Measurements from ENCODE around the gene HSPBP1.

Gene HSPBP1

DNA sequence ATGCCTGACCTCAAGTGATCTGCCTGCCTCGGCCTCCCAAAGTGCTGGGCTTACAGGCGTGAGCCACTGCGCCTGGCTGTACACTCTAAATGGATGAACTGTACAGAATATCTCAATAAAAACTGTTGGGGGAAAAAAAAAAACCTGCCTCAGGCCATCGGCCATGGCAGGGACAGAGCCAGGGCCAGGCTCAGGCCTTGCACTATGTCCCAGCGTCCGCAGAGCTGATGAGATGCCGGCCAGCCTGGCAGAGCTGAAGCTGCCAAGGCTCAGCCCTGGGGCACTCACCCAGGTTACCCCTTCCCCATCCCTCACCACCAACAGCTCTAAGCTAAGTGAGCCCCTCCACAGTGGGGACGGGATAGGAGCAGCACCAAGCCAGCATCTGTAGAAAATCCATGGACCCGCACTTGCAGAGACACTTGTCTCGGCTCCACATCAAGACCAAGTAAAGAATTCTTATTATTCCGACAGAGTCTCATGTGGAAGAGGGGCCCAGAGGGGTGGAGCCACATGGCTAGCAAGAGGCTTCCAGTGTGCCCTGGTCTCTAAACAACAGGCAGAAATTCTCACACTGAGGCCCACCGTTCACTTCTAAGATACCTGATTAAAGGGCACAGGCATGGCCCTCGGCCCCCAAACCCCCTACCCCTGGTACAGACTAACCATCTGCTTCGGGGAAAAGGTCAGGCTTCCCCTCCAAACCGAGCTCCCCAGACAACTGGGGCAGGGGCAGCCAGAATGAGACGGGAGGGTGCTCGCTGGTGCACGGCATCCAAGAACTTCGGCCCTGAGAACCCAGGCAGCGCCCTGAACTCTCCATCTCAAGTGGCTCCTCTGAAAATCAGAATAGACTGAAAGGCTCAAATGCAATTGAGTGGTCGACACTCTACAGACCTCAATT lies 26.9 kb downstream of the HSPBP1 start:
- no peak for DNase-seq

DNA sequence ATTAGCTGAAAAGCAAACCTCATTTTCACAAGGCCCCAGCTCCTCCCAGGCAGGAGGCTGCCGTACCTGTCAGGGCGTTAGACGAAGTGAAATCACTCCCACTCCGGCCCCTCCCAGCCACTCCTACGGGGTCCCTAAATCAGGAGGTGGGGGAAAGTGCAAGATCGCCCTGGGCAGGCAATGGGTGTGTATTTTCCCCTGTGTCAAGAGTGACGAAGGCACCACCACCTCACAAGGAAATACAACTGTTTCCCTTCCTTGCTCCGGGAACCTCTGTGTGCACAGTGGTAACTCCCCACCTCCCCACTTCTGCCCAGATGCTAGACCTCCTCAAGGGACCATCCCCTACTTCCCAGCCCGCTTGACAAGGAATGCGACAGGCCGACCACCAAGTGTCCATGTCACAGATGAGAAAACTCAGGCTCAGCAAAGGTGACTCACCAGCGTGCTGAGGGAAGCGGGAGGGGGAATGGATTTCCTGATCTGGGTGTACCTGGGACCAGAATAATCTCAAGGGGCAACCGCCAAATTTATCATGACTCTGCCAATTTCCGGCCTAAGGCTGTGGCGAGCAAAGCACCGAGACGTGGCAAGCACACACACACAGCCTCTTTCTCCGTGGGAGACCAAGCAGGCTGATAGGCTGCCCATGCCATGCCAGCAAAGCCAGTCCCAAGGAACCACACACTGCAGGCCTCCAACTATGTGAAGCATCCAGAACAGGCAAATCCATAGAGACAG lies 28.4 kb downstream of the HSPBP1 start:
- no peak for DNase-seq

DNA sequence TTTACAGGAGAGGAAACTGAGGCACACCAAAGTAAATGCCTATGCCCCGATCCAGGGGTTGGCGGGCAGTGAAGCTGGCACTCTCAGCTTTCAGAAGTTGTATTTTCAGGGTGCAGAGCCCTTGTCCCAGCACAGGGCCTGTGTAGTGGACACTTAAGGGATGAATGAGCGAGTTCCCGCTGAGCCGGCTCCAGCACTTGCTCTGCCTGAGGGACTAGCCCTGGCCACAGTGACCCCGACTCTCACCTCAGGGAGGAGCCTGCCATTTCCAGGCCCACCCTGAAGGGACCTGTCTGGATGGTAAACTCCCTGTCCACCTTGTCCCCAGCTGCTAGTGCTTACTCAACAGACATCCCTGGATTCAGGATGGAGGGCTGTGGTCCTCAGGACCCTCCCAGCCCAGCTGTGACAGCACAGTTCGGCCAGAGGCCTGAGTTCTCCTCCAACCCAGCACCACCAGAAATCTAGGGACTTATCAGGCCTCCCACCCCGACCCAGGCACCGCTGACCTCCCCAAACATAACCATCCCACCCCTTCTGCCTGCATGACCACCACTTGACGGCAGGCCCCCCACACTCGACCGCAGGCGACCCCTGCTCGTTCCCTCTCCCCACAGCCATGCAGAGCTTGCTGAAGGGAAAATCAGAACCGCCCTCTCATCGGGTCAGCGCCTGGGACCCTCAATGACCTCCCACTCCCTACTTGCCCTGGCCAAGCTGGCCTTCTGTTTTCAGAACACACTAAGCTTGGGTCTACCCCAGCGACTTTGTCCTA lies 29.5 kb downstream of the HSPBP1 start:
- no peak for DNase-seq

DNA sequence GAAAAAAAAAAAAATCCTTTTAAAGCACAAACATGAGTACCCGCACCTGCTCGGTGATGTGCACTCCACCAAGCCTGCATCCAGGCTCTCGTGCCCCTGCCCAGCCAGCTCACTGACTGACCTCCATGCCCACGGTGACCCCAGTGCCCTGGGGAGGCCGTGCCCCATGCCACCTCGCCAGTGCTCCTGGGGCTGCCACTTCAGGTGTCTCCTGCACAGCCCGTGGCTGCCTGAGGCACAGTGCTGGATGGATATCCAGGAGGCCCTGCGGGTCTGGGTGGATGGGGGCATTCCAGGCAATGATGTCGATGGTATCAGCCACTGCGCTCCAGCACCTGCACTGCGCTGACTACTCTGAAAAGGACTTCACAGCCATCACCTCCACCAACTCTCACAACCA lies 30.1 kb downstream of the HSPBP1 start:
- no peak for DNase-seq

DNA sequence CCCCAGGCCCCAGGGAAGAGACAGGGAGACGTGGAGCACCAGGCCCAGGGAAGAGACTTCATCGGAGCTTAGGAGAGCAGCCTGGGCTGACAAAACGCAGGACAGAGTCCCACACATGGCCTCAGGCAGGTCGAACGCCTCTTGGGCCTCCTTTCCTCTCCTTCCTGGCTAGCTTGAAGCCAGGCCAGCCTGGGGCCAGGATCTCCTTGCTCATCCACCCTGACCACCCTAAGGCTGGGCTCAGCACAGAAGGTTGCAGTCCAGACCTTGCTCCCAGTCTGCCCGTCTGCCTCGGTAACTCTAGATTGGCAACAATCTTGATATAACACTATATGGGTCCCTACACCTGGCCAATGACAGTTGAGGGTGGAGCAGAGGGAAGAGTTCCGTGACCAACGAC lies 31.2 kb downstream of the HSPBP1 start:
- DNase-seq = no peak

DNA sequence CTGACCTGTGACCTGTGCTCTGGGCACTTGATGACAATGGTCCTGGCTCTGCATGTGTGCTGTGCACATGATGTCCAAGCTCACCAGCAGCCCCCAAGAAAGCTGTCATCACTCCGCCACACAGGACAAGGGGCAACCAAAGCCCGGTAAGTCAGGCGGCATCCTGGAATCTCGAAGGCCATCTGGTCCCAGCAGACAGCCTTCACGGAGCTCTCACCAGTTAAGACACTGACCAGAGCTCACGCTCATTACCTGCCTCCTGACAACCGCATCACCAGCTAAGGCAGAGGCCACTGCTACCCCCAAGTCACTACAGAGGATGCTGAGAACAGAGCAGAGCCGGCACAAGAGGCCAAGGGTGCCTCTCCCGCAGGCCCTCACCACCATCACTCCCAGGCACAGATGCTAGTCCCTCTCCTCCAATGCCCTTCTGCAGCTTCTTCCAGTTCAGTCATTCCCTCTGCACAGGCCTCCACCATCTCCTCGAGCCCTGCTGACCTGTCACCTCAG lies 31.7 kb downstream of the HSPBP1 start:
- no peak for DNase-seq

DNA sequence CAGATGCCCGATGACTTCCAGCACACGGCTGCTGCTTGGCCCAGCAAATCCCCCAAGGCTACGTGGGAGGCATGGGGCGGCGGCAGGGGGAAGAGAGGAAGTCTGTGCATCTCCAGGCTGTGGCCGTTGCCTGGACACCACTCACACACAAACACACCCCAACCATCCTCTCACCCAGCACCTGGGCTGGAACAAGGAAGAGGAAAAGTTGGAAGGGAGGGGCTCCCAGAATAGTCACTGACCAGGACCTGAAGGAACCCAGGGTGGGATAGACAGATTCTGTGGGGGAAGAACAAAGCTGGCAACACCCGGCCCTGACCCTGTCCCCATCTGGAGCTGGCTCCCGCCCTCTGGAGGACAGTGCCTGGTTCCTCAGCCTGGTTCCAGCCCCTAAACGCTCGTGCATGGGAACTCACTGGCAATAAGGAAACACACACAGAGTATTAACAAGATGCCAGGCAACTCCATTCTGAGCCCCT lies 32.2 kb downstream of the HSPBP1 start:
- DNase-seq = peak; percentile 63

DNA sequence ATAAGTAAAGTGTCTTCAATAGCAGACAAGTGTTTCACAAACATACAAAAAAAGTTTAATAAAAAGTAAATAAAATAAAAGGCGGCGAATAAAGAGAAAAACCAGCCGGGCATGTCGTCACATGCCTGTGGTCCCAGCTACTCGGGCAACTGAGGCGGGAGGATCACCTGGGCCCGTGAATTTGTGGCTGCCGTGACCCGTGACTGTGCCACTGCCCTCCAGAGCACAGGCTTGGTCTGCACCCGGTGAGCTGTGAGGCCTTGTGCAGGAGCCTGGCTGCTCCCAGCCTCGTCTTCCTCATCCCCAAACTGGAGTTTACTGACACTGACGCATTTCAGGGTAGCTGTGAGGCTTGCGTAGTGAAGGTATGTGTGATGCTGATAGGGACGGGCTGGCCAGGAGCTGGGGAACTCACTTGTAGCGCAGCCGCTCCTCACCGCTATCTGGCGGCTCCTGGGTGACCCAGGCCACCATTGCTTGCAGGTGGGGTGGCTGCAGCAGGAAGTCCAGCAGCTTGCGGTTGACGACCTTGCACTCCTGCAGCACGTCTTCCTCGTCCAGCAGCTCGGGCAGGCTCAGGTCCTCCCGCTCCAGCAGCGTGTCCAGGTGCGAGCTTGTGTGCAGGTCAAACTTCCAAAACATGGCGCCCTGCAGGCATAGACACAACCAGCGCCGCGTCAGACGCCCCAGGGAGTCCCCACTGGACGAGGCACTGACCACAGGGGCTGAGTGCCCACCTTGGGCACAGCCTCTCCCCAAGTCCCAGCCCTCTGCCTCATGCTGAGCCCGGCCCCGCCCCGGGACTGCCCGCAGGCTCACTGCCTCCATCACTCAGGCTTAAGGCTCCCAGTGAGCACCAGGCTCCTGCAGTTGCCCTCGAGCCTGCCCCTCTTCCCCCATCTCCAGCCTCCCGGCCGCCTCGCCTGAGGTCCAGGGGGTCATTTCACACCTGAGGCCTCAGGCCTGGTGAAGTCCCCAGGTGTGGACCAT lies 33.2 kb downstream of the HSPBP1 start:
- no peak for DNase-seq

DNA sequence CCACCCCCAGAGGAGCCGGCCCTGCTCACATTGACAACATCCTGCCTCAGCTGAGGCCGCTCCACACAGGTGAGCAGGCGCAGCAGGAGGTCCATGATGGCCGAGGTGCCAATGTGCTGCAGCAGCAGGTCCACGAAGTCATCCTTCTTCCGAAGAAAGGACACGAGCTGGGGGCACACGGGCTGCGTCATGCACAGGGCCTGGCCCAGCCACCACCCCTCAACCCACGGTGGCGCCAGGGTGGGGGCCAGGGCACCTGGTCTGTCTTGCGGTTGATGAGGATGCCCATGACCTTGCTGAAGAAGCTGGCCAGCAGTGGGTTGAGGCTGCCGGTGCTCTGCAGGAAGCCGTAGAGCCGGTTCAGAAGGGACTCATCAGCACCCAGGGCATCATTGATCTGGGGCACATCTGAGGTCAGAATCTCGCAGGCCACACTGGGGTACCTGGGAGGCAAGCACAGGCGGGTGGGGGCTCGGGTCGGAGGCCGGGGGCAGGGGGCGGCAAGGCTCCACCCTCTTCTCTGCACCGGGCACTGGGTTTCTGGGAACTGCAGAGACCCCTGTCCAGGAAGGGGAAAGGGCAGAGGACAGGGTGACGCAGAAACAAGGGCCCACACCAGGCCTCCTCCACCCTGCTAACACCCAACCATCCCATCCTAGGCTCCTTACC lies 34.5 kb downstream of the HSPBP1 start:
- no peak for DNase-seq

DNA sequence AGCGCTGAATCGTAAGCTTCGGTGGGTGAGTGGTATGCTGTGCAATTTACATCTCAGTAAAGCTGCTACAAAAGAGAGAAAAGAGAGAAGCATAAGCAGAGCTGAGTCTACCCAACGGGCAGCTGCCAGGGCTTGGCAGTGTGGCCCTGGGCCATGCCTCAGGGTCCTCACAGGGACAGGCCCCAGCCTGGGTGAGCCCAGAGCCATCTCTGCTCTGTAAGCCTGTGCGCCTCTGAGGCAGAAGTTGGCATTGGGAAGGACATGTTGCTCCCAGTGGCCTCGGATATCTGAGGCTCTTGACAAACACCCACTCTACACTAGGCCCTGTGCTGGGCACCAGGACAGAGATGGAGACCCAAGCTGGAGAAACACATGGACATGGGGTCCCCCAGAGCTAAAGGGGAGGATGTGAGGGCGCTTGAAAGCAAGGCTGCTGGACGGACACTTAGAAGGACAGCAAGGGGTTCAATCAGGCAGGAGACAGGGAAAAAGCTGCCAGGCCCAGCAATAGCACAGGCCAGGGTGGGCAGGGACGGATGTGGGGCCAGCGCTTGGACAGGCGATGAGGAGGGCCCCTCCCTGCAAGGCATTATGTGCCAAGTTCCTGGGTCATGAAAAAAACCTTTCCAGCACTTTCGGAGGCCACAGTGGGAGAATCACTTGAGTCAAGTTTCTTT lies 35.8 kb downstream of the HSPBP1 start:
- peak; percentile 3 for DNase-seq

DNA sequence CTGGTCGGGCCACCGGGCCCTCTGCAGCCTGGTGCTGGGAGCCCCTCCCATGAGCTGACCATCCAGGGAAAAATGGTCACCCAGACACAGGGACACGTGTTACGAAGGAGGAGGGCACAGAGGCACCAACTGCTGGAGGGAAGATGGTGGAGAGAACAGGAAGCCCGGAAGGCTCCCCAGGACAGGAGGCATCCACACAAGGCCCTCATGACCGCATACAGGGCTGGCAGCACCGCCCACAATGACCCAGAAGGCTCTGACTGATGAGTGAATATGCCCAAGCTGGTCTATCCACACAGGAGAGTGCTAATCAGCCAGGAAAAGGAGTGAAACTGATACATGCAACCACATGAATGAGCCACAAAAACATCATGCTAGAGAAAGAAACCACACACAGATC lies 37.4 kb downstream of the HSPBP1 start:
- no peak for DNase-seq

DNA sequence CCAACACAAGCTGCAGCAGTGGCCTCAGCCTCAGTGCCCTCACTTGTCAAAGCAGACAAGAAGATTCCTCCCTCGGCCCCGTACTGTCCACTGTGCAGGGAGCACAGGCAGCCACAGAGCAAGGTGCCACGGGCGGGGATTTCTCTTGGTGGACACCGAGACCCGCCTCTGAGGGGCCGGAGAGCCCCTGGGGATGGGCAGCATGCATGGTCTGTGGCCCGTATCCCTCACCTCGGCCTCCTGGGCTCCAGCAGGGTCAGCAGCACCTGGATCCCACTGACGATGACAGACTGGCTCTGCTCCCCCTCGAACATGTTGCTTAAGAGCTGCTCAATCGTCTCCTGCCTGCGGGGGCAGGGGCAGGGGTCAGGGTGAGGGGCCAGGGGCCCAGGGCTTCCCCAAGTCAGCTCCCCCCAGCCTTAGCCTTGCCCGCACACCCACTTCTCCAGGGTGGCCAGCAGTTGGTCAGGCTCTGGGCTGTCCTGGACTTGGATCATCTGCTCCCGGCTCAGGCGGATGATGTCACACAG lies 37.9 kb downstream of the HSPBP1 start:
- no peak for DNase-seq

DNA sequence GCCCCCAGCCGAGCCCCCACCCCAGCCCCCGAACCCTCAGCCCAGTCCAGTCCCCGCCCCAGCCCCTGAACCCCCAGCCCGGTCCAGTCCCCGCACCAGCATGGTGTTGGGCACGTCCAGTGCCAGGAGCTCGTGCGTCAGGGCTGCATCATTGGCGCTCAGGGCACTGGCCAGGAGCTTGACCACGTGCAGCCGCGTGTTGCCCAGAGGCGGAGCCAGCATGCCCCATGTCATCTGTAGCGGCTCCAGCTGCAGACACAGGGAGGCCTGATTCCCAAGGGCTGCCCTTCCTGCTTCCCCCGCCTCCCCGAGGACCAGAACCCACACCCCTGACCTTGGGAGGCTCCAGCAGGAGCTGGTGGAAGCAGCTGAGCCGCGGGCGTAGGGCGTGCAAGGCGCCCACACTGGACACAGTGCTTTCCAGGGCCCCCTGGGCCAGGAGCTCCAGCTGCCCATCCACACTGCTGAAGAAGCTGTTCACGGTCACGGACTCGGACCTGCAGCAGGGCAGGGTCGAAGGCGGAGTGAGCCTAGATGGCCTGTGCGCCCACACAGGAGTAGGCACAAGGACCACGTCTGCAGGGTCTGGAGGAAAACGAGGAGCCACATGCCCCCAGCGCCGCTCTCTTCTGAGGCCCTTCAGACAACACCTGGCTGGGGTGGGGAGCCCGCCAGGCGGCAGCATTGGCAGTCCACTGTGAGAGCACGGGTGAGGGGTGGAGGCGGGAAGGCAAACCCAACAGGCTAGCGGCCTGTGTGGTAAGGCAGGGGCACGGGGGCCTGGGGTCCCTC lies 38.6 kb downstream of the HSPBP1 start:
- no peak for DNase-seq

DNA sequence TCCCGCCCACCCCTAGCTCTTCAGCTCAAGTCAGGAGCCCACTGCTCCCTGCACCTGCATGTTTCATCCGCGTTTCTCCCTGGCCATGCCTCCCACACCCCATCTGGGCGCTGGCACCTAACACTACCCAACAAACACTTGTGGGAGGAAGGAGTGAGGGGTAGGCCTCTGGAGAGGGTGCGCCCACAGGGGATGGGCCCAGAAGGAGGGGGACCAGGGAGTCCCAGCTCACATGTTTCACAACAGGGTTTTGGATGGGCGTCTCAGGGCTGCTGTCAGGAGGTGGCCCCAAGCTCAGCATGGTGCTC lies 39.2 kb downstream of the HSPBP1 start:
- DNase-seq = no peak

DNA sequence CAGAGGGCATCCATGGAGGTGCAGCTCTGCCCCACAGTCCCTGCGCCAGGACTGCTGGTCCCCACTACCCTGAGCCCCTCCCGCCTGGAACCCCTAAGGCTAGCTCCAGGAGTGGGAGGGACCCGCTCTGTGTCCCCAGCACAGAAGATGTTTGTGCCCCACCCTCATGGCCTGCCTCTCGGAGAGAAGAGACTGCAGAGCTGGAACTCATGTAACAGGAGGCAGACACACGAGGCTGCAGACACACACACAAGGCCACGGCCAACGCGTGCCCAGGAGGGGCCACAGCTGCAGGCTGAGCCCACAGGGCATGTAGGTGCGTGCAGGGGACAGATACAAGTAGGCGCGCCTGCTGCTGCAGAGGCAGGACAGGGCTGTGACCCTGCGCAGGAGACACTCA lies 40.9 kb downstream of the HSPBP1 start:
- DNase-seq = no peak

DNA sequence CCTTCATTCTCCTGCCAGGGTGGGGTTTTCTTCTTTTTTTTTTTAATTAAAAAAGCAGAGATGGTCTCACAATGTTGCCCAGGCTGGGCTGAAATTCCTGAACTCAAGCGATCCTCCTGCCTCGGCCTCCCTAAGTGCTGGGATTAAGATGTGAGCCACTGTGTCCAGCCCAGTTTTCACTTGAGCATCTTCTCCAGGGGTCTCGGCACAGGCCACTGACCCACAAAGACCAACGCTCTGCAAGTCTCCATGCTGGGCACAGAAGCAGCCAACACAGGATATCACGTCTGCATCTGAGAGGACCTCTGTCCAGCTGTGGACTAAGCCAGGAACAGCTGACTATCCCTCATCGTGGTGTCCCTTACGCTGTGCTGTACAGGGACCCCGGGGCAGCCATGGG lies 41.9 kb downstream of the HSPBP1 start:
- no peak for DNase-seq

DNA sequence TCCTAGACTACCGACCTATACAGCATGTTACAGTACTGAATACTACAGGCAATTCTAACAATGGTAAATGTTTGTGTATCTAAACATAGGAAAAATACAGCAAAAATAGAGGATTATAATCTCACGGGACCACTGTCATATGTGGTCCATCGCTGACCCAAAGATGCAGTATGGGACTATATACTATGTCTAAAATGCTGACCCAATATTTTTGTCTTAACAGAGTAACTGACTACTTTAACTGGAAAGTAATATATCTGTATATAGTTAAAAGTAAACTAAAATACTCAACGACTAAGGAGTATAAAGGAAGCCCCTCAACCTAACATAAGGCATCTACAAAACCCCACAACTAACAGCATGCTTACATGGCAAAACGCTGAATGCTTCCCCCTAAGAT lies 46.9 kb downstream of the HSPBP1 start:
- DNase-seq = no peak

DNA sequence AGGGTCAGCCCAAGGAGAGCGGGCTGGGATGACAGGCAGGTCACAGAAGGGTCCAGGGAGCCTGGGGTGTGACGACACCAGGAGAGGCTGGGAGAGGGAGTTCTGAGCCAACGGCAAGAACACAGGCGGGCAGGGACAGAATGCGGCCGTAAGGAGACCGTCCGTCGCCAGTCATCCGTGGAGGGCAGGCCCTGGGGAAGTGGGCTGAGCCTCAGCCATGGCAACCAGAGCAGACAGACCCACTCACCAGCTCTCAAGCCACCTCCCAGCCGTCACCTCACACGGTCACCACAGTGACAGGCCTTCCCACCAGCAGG lies 47.7 kb downstream of the HSPBP1 start:
- no peak for DNase-seq

DNA sequence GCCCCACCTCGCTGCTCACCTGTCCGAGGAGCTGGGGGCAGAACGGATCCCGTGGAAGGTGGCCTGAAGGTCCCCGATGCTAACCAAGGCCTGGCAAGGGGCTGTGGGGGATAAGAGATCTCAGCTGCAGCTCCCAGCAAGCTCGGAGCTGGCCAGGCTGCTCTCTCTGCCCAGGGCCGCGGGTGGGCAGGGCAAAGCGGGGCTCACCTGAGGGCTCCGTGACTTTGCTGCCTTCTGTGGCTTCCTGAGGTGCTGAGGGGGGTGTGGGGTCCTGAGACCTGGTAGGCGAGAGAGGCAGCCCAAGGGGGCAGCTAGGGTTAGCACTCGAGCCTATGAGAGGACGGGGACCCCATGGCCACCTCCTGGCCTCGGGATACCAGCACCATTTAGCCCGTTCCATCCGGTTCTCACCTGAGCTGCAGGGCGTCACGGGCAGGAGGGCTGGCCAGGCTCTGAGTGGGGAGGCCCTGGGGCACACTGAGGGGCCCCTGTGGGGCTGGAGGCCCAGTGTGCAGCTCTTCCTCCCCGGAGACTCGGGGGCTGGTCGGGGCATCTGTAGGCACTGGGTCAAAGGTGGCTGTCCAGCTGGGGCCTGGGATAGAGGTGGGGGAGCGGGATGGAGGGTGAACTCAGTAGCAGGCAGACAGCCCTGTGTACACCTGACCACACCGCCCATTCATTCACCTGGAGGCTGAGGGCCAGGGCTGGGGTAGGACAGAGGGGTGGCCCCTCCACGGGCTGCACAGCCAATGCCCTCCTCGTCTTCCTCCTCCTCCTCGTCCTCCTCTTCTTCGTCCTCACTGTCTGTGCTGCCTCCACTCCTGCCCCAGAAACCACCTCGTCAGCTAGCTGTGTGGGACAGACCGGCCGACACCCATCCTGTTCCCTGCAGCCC lies 48.3 kb downstream of the HSPBP1 start:
- peak; percentile 13 for DNase-seq

All from right hindlimb (tissue), 1 donor.